GM21737 (cell line): ENCODE results near the gene HSD17B2.
A peak's percentile ranks its signal among the peaks of the same experiment; 100 is the strongest.
"Not testable (repeated sequence)": the region's sequence is repeated elsewhere in the genome, so short reads cannot be mapped to it uniquely, and the experiment has no call there.

ENCODE experiments used
- ATAC-seq: cut with Tn5 transposase; IDR thresholded peaks from one replicate; pipeline ENCODE4 v1.9.1; 2021; ENCODE audit warnings: mild to moderate bottlenecking, moderate library complexity; ENCODE audit not compliant: unreplicated experiment

HSD17B2 gene, protein sequence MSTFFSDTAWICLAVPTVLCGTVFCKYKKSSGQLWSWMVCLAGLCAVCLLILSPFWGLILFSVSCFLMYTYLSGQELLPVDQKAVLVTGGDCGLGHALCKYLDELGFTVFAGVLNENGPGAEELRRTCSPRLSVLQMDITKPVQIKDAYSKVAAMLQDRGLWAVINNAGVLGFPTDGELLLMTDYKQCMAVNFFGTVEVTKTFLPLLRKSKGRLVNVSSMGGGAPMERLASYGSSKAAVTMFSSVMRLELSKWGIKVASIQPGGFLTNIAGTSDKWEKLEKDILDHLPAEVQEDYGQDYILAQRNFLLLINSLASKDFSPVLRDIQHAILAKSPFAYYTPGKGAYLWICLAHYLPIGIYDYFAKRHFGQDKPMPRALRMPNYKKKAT

GRCh38 chr16:82034981-82035612 lies at the start of gene HSD17B2:
Gene HSD17B2, plus strand, starts transcription at chr16:82035253. Its CDS starts 172 bp downstream, at chr16:82035425.
- ATAC-seq: no peak

DNA sequence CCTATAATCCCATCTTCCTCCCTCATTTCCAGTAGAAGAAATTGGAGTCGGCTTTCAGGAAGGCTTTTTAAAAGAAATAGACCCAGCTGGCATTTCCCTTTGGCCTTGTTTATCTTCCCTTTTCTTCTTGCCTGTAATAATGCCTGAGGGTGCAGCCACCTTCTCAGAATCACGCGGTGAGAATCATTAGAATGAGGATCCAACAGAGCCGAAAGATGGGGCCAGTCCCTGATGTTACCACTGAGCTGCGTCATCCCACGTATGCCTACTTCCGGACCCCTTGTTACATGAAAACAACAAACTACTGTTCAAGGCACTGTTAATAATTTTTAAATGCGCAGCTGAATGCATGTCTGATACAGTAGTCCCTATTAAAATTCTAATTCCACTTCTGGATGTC lies 47.9 kb upstream of the HSD17B2 start:
- ATAC-seq: no peak

DNA sequence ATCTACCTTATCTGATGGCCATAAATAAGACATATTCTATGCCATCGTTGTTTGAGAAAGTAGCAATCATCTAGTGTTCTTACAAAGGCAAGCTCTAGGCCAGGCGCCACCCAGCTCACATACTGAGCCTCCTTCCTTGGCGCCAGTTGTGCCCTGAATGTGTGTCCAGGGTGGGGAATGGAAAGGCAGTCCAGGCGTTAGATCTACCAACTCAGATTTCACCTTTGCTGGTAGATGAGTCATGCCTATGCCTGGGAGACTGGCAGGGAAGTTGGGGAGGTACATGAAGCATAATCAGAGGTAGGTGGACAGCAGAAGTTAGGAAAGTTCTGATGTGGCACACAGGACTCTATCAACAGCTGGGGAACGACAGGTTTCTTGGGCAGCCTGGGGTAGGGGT lies 47.3 kb upstream of the HSD17B2 start:
- ATAC-seq: no peak

DNA sequence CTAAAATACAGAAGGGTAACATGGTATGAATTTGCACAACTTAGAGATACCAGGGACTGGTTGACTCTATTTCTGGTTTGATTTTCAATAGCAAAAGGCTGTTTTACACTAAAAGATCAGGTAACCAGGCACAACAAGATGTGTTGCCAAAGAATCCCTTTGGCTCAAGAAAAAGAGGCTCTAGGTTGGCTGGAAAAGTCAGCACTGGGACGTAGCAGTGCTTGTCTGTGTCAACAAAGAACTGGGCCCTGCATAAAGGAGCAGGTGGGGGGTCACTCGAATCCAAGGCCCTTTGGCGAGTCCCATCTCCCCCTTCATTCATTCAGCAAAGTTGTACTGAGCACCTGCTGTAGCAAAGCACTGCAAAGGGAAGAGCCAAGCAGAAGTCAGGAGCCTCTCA lies 42.2 kb upstream of the HSD17B2 start:
- ATAC-seq: no peak

GRCh38 chr16:81994485-81994884 lies 40.6 kb upstream of the HSD17B2 start:
- no peak for ATAC-seq

DNA sequence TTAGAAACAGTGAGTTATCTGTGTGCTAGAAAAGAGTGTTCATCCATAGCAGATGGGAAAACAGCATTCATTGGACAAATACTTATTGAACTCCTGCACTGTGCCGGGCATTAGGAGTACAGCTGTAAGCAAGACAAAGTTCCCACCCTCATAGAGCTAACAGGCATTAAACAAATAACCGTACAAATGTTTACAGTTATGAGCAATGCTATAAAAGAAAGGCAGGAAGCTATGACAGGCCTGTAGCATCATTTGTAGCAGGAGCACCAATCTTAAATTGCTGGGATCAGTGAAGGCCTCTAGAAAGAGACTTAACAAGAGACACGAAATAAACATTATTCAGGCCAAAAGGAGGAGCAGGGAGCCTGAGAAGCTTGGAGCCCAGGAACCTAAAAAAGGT lies 39.4 kb upstream of the HSD17B2 start:
- no peak for ATAC-seq

DNA sequence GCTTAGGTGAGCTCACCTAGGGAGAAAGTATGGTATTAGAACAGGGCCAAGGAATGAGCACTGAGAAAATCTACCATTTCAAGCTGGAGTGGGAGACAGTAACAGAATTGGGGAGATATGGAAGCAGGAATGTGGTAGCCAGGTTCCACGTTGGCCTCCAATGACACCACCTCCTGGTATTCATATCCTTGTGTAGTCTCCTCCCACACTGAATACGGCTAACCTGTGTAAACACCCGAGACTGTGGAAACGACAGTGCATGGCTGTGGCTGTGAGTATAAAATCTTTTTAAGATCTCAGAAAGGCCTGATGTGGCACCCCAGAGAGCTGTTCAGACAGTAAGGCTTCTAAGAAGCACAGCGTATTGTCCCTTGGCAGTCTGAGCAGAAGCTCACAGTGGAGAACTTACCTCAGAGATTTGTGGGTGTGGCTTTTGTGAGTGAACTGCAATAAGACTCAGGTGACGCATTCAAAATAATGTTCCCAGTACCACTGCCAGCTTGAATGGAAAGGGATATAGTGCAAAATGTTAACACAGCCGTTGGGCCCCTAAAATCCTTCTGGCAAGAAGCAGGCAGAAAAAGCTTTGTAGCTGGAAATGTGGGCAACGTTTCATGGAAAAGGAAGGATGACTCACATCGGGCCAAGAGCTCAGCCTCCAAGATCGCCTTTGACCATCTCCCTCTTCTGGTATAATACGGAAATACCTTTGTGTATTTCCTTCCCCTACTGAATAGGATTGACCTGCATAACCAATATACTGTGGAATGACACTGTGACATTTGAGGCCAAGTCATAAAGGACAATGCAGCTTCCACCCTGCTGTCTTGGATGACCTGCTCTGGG lies 38.2 kb upstream of the HSD17B2 start:
- no peak for ATAC-seq

DNA sequence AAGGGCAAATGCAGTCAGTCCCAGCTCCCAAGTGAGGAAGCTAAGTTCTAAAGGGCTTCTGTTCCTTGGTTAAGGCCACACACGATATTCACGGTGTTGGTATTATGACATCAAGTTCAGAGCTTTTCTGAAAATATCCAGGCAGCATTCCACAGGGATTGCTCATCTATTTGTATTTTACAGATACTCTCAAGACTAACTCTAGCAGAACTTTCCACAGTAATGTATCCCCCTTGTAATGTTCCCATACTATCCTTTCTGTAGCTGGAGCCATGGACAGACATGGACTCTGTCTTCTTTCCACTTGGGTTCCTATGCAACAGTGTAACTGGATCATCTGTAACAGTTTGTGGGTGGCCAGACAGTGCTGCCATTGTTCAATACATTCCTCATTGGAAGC lies 37.3 kb upstream of the HSD17B2 start:
- no peak for ATAC-seq

GRCh38 chr16:82002831-82003230 lies 32.2 kb upstream of the HSD17B2 start:
- no peak for ATAC-seq

- ATAC-seq: no peak
Observed at GRCh38 chr16:82004601-82005000, 30.5 kb upstream of the HSD17B2 start.

DNA sequence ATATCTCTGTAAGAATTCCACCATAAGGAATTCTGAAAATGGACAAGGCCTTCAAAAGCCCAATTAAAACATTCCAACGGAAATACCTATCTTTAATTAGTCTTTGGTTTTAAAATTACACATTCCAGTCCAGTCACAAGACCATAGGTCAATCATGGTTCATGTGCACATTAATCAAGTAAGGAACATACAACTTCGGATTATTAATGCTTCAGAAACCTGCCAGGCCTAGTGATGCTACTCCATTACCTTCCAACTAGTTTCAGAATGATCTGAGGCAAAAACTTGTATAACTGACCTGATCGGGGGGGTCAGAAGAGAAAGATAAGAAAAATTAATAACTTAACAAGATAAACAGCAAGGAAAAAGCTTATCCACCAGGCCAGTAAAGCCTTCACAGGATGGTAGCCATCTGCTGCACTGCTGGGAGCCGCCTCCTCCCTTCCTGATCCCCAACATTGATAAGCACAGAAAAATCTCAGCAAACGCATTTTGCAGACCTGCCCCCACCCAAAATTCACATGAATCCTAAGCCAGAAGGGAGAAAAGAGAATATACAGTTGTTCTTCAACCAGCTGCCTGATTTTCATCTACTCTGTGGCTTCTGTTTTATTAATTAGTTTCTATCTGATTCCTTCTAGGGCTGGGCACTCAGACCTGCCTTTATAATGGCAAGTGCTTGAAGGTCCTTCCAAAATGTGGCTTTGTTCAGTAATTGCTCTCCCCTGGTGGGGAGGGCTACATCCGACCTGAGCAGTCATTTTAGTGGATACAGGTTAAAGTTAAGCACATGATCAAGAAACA lies 29.8 kb upstream of the HSD17B2 start:
- no peak for ATAC-seq

DNA sequence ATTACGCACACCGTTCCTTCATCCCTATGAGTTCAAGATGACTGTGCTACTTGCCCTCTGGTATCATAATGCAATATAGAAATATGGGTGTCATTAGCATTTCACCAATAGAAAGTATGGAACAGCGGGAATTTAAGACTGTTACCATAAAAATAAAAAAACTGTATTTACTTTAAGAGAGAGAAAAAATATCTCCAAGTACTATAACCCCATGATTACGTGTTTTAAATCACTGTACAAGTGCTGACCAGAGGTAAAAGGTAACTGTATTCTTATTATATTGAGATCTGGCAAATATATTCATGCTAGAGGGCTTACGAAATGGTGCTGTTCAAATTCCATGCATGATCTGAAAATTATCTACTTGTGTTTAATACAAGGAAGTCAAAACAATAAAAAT lies 29.0 kb upstream of the HSD17B2 start:
- ATAC-seq: no peak

GRCh38 chr16:82007189-82007588 lies 27.9 kb upstream of the HSD17B2 start:
- no peak for ATAC-seq

DNA sequence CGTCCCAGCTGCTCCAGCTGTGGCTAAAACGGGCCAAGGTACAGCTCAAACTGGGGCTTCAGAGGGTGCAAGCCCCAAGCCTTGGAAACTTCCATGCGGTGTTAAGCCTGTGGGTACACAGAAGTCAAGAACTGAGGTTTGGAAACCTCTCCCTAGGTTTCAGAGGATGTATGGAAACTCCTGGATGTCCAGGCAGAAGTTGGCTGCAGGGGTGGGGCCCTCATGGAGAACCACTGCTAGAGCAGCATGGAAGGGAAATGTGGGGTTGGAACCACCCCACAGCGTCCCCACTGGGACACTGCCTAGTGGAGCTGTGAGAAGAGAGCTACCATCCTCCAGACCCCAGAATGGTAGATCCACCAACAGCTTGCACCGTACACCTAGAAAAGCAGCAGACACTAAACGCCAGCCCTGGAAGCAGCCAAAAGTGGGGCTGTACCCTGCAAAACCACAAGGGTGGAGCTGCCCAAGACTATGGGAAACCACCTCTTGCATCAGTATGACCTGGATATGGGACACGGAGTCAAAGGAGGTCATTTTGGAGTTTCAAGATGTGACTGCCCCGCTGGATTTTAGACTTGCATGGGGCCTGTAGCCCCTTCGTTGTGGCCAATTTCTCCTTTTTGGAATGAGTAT lies 26.0 kb upstream of the HSD17B2 start:
- no peak for ATAC-seq

DNA sequence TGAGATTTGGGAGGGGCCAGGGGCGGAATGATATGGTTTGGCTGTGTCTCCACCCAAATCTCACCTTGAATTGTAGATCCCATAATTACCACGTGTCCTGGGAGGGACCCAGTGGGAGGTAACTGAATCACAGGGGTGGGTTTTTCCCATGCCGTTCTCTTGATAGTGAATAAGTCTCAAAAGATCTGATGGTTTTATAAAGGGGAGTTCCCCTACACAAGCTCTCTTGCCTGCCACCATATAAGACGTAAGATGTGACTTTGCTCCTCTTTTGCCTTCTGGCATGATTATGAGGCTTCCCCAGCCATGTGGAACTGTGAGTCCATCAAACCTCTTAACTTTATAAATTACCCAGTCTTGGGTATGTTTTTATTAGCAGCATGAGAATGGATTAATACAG lies 25.3 kb upstream of the HSD17B2 start:
- ATAC-seq: not testable (repeated sequence)

- no peak for ATAC-seq
Observed at GRCh38 chr16:82010649-82011048, 24.4 kb upstream of the HSD17B2 start.

GRCh38 chr16:82011199-82011641 lies 23.8 kb upstream of the HSD17B2 start, which contains the start of gene SDR42E1:
Gene SDR42E1, minus strand, starts transcription at chr16:82011470. Its CDS starts 10,612 bp downstream, at chr16:82000858.
- peak; percentile 81 for ATAC-seq

DNA sequence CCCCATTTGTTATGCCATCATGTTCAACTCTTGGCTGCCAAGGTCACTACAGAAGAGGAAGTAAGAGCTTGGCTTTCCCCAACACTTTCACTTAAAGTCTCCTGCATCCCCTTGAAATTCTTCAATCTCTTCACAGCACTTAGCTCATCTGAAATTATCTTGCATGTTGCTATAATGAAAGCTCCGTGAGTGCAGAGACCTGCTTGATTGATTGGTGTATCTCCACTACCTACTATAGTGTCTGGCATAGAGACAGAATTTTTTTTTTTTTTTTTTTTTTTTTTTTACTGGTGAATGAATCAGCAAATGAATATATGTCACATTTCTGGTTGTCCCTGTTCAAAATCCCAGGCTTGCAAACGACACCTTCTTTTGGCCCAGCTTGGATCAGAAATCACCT lies 21.9 kb upstream of the HSD17B2 start:
- ATAC-seq: no peak

DNA sequence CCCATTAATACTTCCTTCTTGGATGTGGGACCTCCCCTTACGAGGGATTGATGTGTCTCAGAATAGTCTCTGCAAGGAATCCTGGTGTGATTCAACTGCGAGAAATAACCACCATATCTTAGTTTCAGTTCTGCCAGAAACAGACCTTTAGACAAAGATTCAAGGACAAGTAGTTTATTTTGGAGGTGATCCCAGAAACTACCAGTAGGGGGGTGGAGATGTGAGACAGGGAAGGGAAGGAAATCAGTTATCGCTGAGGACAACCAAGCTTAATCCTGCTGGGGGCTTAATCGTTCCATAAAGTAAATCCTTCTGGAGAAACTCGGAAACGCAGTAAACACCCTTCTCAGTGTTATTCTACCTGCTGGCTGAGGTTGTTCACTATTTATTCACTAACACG lies 18.8 kb upstream of the HSD17B2 start:
- no peak for ATAC-seq

DNA sequence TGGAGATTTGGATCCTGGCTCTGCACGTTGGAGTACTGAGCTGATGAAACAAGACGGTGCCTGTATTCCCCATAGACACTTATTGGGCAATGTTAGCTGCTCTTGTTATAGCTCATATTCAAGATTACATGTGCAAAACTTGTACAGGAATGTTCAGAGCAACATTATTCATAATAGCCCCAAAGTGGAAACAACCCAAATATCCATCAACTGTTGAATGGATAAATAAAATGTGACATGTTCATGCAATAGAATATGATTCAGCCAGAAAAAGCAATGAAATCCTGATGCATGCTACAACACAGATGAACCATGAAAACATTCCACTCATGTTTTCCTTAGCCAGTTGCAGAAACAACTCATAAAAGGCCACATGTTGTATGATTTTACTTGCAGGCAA lies 18.1 kb upstream of the HSD17B2 start:
- ATAC-seq: no peak
